DOHH2 (cell line): ENCODE data around the gene HOMER3.
A peak's percentile ranks its signal among the peaks of the same experiment; 100 is the strongest.

Experiments used
- H3F3A ChIP-seq: fragments of 200-600 bp; sonication (generic), shearing (Covaris generic); 2 replicates; pipeline ENCODE4 v1.6.0; 2016; ENCODE audit warnings: antibody characterized with exemption, mild to moderate bottlenecking; ENCODE audit not compliant: control insufficient read depth, insufficient read depth
- H3K27ac ChIP-seq: fragments of 200-600 bp; sonication (generic); 2 replicates; pipeline ENCODE4 v1.5.1; 2014; ENCODE audit warnings: low read depth, mild to moderate bottlenecking, low read length, moderate library complexity
- H3K27me3 ChIP-seq: fragments of 200-600 bp; sonication (generic); 2 replicates; pipeline ENCODE4 v1.6.1; 2014; ENCODE audit warnings: mild to moderate bottlenecking, low read length, mixed read lengths; ENCODE audit not compliant: control insufficient read depth
- H3K36me3 ChIP-seq: fragments of 200-600 bp; sonication (generic); 2 replicates; pipeline ENCODE4 v1.6.1; 2014; ENCODE audit warnings: mild to moderate bottlenecking, low read length, moderate library complexity, mixed read lengths; ENCODE audit not compliant: control insufficient read depth
- H3K4me1 ChIP-seq: fragments of 200-600 bp; sonication (generic); 2 replicates; pipeline ENCODE4 v1.6.1; 2014; ENCODE audit warnings: mild to moderate bottlenecking, low read length, mixed read lengths; ENCODE audit not compliant: control insufficient read depth
- H3K4me2 ChIP-seq: fragments of 200-600 bp; sonication (generic); 2 replicates; pipeline ENCODE4 v1.6.0; 2014; ENCODE audit warnings: mild to moderate bottlenecking, low read length, moderate library complexity
- H3K4me3 ChIP-seq: fragments of 200-600 bp; sonication (generic); 2 replicates; pipeline ENCODE4 v1.5.1; 2014; ENCODE audit warnings: mild to moderate bottlenecking, low read length, mixed read lengths
- H3K79me2 ChIP-seq: fragments of 200-600 bp; sonication (generic); 2 replicates; pipeline ENCODE4 v1.6.1; 2014; ENCODE audit warnings: mild to moderate bottlenecking, low read length, mixed read lengths; ENCODE audit not compliant: control insufficient read depth
- H3K9me2 ChIP-seq: fragments of 200-600 bp; sonication (generic); replicated peaks from 2 replicates; pipeline ENCODE4 v1.6.1; 2014; ENCODE audit warnings: mild to moderate bottlenecking, low read length, mixed read lengths; ENCODE audit not compliant: control insufficient read depth
- H3K9me3 ChIP-seq: fragments of 200-600 bp; sonication (generic); 2 replicates; pipeline ENCODE4 v1.6.1; 2014; ENCODE audit warnings: antibody characterized with exemption, low read length, mixed read lengths; ENCODE audit not compliant: control insufficient read depth, insufficient read depth
- H4K20me1 ChIP-seq: fragments of 200-600 bp; sonication (generic); 2 replicates; pipeline ENCODE4 v1.6.0; 2014; ENCODE audit warnings: low read depth, mild to moderate bottlenecking, antibody characterized with exemption, low read length, moderate library complexity; ENCODE audit not compliant: control insufficient read depth, insufficient read depth
- EZH2phosphoT487 ChIP-seq: fragments of 200-600 bp; sonication (generic); IDR thresholded peaks from 2 replicates; pipeline ENCODE4 v1.6.1; 2017; ENCODE audit warnings: borderline replicate concordance, mild to moderate bottlenecking, antibody characterized with exemption, low read length, moderate library complexity, mixed read lengths
- TF ChIP-seq, protein P1 (sequence below): fragments of 200-600 bp; sonication (generic); IDR thresholded peaks from one replicate; pipeline ENCODE4 v1.5.1; 2014; ENCODE audit warnings: antibody characterized with exemption, mild to moderate bottlenecking, low read depth, low read length; ENCODE audit not compliant: poor library complexity, severe bottlenecking

The HOMER3 gene

GRCh38 chr19:18894254-18895037, 46.6 kb downstream of the HOMER3 start:
- Histone ChIP-seq H4K20me1 (no peaks in the 10 kb centered on the region), H3K4me1 (peaks cover 20% of the 10 kb centered on the region), H3F3A (no peaks in the 10 kb centered on the region), H3K79me2 (no peaks in the 10 kb centered on the region), H3K9me2 (no peaks in the 10 kb centered on the region), H3K4me2 (peak overlapping the region; percentile 50; the same call in 1 of the 2 replicates), H3K36me3 (peaks cover under 1% of the 10 kb centered on the region; the same call in 1 of the 2 replicates), H3K27ac (no peak overlapping the region), H3K9me3 (no peaks in the 10 kb centered on the region), H3K4me3 (no peak overlapping the region), H3K27me3 (peaks cover 34% of the 10 kb centered on the region)
- TF ChIP-seq EZH2phosphoT487: no peak
- TF ChIP-seq, protein P1, sequence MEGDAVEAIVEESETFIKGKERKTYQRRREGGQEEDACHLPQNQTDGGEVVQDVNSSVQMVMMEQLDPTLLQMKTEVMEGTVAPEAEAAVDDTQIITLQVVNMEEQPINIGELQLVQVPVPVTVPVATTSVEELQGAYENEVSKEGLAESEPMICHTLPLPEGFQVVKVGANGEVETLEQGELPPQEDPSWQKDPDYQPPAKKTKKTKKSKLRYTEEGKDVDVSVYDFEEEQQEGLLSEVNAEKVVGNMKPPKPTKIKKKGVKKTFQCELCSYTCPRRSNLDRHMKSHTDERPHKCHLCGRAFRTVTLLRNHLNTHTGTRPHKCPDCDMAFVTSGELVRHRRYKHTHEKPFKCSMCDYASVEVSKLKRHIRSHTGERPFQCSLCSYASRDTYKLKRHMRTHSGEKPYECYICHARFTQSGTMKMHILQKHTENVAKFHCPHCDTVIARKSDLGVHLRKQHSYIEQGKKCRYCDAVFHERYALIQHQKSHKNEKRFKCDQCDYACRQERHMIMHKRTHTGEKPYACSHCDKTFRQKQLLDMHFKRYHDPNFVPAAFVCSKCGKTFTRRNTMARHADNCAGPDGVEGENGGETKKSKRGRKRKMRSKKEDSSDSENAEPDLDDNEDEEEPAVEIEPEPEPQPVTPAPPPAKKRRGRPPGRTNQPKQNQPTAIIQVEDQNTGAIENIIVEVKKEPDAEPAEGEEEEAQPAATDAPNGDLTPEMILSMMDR: no peak

DNA sequence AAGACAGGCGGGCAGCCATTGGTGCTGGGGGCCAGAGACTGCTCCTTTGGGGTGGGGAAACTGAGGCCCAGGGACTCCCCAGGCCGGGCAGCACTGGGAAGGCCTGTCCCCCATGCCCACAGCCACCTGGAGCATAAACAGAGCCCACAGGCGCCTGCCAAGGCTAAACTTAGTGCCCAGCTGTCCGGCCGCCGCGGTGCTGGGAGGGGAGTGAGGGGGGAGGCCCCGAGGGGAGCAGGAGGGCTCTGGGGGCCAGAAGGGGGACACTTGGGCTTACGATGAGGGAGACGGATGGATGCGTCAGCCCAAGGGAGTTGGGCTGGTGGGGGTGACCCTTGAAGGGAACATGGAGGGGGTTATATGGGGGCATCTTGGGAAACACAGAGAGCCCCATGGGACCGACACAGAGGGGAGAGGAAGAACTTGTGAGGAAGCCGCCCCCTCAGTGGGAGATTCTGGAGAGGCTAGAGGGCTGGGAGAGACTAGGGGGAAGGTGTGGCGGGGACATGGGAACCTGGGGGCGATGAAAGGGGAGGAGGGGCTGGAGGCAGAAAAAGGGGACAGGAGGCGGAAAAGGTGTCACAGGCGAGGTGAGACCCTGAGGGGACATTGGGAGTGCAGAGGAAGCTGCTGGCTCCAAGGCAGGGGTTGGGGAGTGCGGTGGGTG, 47.3 kb downstream of the HOMER3 start:
- no peak overlapping the region for H3K4me3 ChIP-seq
- H3K4me2 ChIP-seq: no peak overlapping the region

GRCh38 chr19:18889949-18890745, 50.9 kb downstream of the HOMER3 start:
- Histone ChIP-seq H3K9me3 (no peaks in the 10 kb centered on the region), H3K4me2 (no peak overlapping the region), H3K36me3 (no peaks in the 10 kb centered on the region), H3F3A (no peaks in the 10 kb centered on the region), H3K4me3 (no peak overlapping the region), H3K79me2 (no peaks in the 10 kb centered on the region), H3K27ac (no peak overlapping the region), H3K27me3 (peaks cover 20% of the 10 kb centered on the region), H3K4me1 (peaks cover 14% of the 10 kb centered on the region), H4K20me1 (no peaks in the 10 kb centered on the region), H3K9me2 (no peaks in the 10 kb centered on the region)
- TF ChIP-seq, protein P1: no peak
- no peak for TF ChIP-seq EZH2phosphoT487

More for the DNA sequence above, 47.3 kb downstream of the HOMER3 start:
- Histone ChIP-seq H3K36me3 (no peaks in the 10 kb centered on the region), H3K9me3 (no peaks in the 10 kb centered on the region), H3K79me2 (no peaks in the 10 kb centered on the region), H3K27ac (no peak overlapping the region), H3K27me3 (peaks cover 34% of the 10 kb centered on the region), H3K4me1 (peaks cover 20% of the 10 kb centered on the region), H3F3A (no peaks in the 10 kb centered on the region), H3K9me2 (no peaks in the 10 kb centered on the region), H4K20me1 (no peaks in the 10 kb centered on the region)
- TF ChIP-seq EZH2phosphoT487: no peak
- TF ChIP-seq, protein P1: no peak
